HEK293 (cell line): ENCODE measurements around the gene ABL2.

ENCODE experiments used
- CTCF ChIA-PET: fragments of 350-600 bp; formaldehyde crosslinking; extraction: SDS; loops from one replicate; lab custom pipeline; 2021; ENCODE audit warnings: antibody characterized with exemption; lab: Yijun Ruan, JAX
- POLR2A ChIA-PET: fragments of 300-600 bp; formaldehyde crosslinking; extraction: SDS; loops from one replicate; lab custom pipeline; 2020; ENCODE audit warnings: antibody characterized with exemption, inconsistent platforms; lab: Yijun Ruan, JAX
- H3K27ac ChIP-seq: fragments of 200-500 bp; sonication (Bioruptor generic); 2 replicates; pipeline ENCODE4 v1.5.1; 2014; ENCODE audit warnings: low read depth, low read length, control low read depth, inconsistent platforms; ENCODE audit errors: extremely low read depth
- H3K36me3 ChIP-seq, 2 experiments: fragments of 200-500 bp in 1 of 2; sonication (Bioruptor generic) in 1 of 2; 1 replicate in 1 of 2; 2 replicates in 1 of 2; pipeline ENCODE4 v1.5.1; 2014 to 2017; ENCODE audit warnings: inconsistent platforms in 2 of 2, low read length in 2 of 2; ENCODE audit not compliant: control insufficient read depth in 2 of 2, insufficient read depth in 1 of 2
- H3K4me1 ChIP-seq: fragments of 200-500 bp; sonication (Bioruptor generic); 2 replicates; pipeline ENCODE4 v1.5.1; 2014; ENCODE audit warnings: mild to moderate bottlenecking, low read length, inconsistent platforms; ENCODE audit not compliant: control insufficient read depth, insufficient read depth
- H3K4me3 ChIP-seq: 2 replicates; pipeline ENCODE4 v1.5.1; 2011; ENCODE audit warnings: low read depth, mild to moderate bottlenecking, control low read depth, low read length, moderate library complexity
- H3K9me3 ChIP-seq: fragments of 200-500 bp; sonication (Bioruptor generic); 2 replicates; pipeline ENCODE4 v1.5.1; 2014; ENCODE audit warnings: low read depth, low read length, inconsistent platforms; ENCODE audit not compliant: control insufficient read depth, insufficient read depth
- BCL11B ChIP-seq: fragments of 450-650 bp; formaldehyde crosslinking; IDR thresholded peaks from 2 replicates; pipeline ENCODE4 v1.5.1; 2016; ENCODE audit warnings: low read depth, missing biosample characterization, missing genetic modification characterization
- FEZF1 ChIP-seq: fragments of 450-650 bp; formaldehyde crosslinking; IDR thresholded peaks from 2 replicates; pipeline ENCODE4 v1.5.1; 2016; ENCODE audit warnings: missing biosample characterization, missing genetic modification characterization
- MZF1 ChIP-seq: fragments of 450-650 bp; formaldehyde crosslinking; IDR thresholded peaks from 2 replicates; pipeline ENCODE4 v1.5.1; 2017; ENCODE audit warnings: missing biosample characterization, missing genetic modification characterization, borderline replicate concordance
- PRDM6 ChIP-seq: fragments of 450-650 bp; formaldehyde crosslinking; IDR thresholded peaks from 2 replicates; pipeline ENCODE4 v1.5.1; 2017; ENCODE audit warnings: missing biosample characterization, missing genetic modification characterization
- ZBTB21 ChIP-seq: fragments of 450-650 bp; formaldehyde crosslinking; IDR thresholded peaks from 2 replicates; pipeline ENCODE4 v1.5.1; 2017; ENCODE audit warnings: missing biosample characterization, missing genetic modification characterization
- ZFP37 ChIP-seq: fragments of 450-650 bp; formaldehyde crosslinking; IDR thresholded peaks from 2 replicates; pipeline ENCODE4 v1.5.1; 2016; ENCODE audit warnings: missing biosample characterization, missing genetic modification characterization
- ZNF155 ChIP-seq: fragments of 450-650 bp; formaldehyde crosslinking; IDR thresholded peaks from 2 replicates; pipeline ENCODE4 v1.5.1; 2016; ENCODE audit warnings: missing biosample characterization, missing genetic modification characterization
- ZNF223 ChIP-seq: fragments of 450-650 bp; formaldehyde crosslinking; IDR thresholded peaks from 2 replicates; pipeline ENCODE4 v1.5.1; 2016; ENCODE audit warnings: missing biosample characterization, missing genetic modification characterization
- ZNF248 ChIP-seq: fragments of 450-650 bp; formaldehyde crosslinking; IDR thresholded peaks from 2 replicates; pipeline ENCODE4 v1.5.1; 2017; ENCODE audit warnings: missing biosample characterization, missing genetic modification characterization
- ZNF266 ChIP-seq: fragments of 450-650 bp; formaldehyde crosslinking; IDR thresholded peaks from 2 replicates; pipeline ENCODE4 v1.5.1; 2016; ENCODE audit warnings: missing biosample characterization, missing genetic modification characterization, low read depth
- ZNF488 ChIP-seq: fragments of 450-650 bp; formaldehyde crosslinking; IDR thresholded peaks from 2 replicates; pipeline ENCODE4 v1.5.1; 2016; ENCODE audit warnings: missing biosample characterization, missing genetic modification characterization
- ZNF549 ChIP-seq: fragments of 450-650 bp; IDR thresholded peaks from 2 replicates; pipeline ENCODE4 v1.5.1; 2018; ENCODE audit warnings: missing biosample characterization, missing genetic modification characterization, mild to moderate bottlenecking, inconsistent platforms, moderate library complexity
- ZNF626 ChIP-seq: fragments of 450-650 bp; sonication (Bioruptor Pico); formaldehyde crosslinking; IDR thresholded peaks from 2 replicates; pipeline ENCODE4 v1.5.1; 2018; ENCODE audit warnings: missing biosample characterization, missing genetic modification characterization, inconsistent platforms
- ZNF645 ChIP-seq: fragments of 450-650 bp; formaldehyde crosslinking; IDR thresholded peaks from 2 replicates; pipeline ENCODE4; 2016; ENCODE audit warnings: missing biosample characterization, missing genetic modification characterization
- ZNF776 ChIP-seq: fragments of 450-650 bp; formaldehyde crosslinking; IDR thresholded peaks from 2 replicates; pipeline ENCODE4 v1.5.0; 2017; ENCODE audit warnings: missing biosample characterization, missing genetic modification characterization, borderline replicate concordance
- ZNF843 ChIP-seq: fragments of 450-650 bp; formaldehyde crosslinking; IDR thresholded peaks from 2 replicates; pipeline ENCODE4 v1.5.1; 2016; ENCODE audit warnings: missing biosample characterization, missing genetic modification characterization

The ABL2 gene

GRCh38 chr1:179055937-179056336 is 173.5 kb downstream of the ABL2 start:
- no peaks in the 10 kb centered on the region for H3K4me1 ChIP-seq
- H3K36me3 ChIP-seq = peaks cover 3 to 35% of the 10 kb centered on the region in 2 experiments
- TF ChIP-seq ZNF488 (tag by site-specific recombination) (no peak), ZNF549 (tag by site-specific recombination) (peak; percentile 61; the same call in 1 of the 2 replicates)
- no peak overlapping the region for H3K4me3 ChIP-seq
- ChIA-PET CTCF (interaction anchor here (1.5 kb wide), 1 partner anchor 9 kb away, joined by 3 read pairs; no protein-coding TSS in a partner anchor), POLR2A (no interaction called here)
- no peak overlapping the region for H3K27ac ChIP-seq
- no peaks in the 10 kb centered on the region for H3K9me3 ChIP-seq

GRCh38 chr1:179053486-179053885 is 176.0 kb downstream of the ABL2 start:
- no peaks in the 10 kb centered on the region for H3K4me1 ChIP-seq
- CTCF ChIA-PET = interaction anchor here (0.6 kb wide), 1 partner anchor 317 kb away, joined by 3 read pairs; no protein-coding TSS in a partner anchor
- peaks cover 3 to 36% of the 10 kb centered on the region in 2 experiments; a peak in 2 of 3 replicates for H3K36me3 ChIP-seq
- TF ChIP-seq BCL11B (tag by site-specific recombination) (no peak), ZNF266 (tag by site-specific recombination) (no peak), ZNF248 (tag by site-specific recombination) (no peak), ZFP37 (no peak), MZF1 (tag by site-specific recombination) (no peak), ZNF843 (tag by site-specific recombination) (no peak)
- TF ChIP-seq, all 188 proteins: peak for 0
- H3K4me3 ChIP-seq = no peak overlapping the region
- no peak overlapping the region for H3K27ac ChIP-seq
- H3K9me3 ChIP-seq = no peaks in the 10 kb centered on the region
- POLR2A ChIA-PET = no interaction called here

GRCh38 chr1:179052776-179053175 is 176.7 kb downstream of the ABL2 start:
- Histone ChIP-seq H3K36me3 (peaks cover 3 to 36% of the 10 kb centered on the region in 2 experiments; a peak in 2 of 3 replicates), H3K9me3 (no peaks in the 10 kb centered on the region), H3K4me1 (no peaks in the 10 kb centered on the region), H3K4me3 (no peak overlapping the region), H3K27ac (no peak overlapping the region)
- POLR2A ChIA-PET = interaction anchor here (0.6 kb wide), 1 partner anchor 27 kb away, joined by 3 read pairs; no protein-coding TSS in a partner anchor
- CTCF ChIA-PET = no interaction called here
- no peak for TF ChIP-seq ZNF626 (tag by site-specific recombination)
- TF ChIP-seq ZNF776 (tag by site-specific recombination) = no peak
- TF ChIP-seq ZNF645 (tag by site-specific recombination) = no peak
- TF ChIP-seq ZNF155 = no peak
- peak; percentile 44; the same call in 1 of the 2 replicates for TF ChIP-seq PRDM6 (tag by site-specific recombination)
- no peak for TF ChIP-seq ZNF223 (tag by site-specific recombination)
- TF ChIP-seq FEZF1 (tag by site-specific recombination) = peak; percentile 88
- no peak for TF ChIP-seq ZBTB21 (tag by site-specific recombination)
